HFF-Myc (cell line): ENCODE results near the gene RGL1.

Experiments
- DNase-seq: peaks from one replicate; pipeline ENCODE4 v3.0.0-alpha.2; 2011; ENCODE audit warnings: low read depth; ENCODE audit errors: extremely low read depth
- H3K4me3 ChIP-seq: replicated peaks from 2 replicates; pipeline ENCODE4 v1.5.1; 2011; ENCODE audit warnings: low read depth, mild to moderate bottlenecking, control low read depth, low read length
- CTCF ChIP-seq: IDR thresholded peaks from 2 replicates; pipeline ENCODE4 v1.5.1; 2012; ENCODE audit warnings: mild to moderate bottlenecking, low read depth, low read length, control low read depth; ENCODE audit errors: missing control alignments

Gene RGL1

GRCh38 chr1:183777328-183777727 is 27.6 kb upstream of the RGL1 start:
- TF ChIP-seq CTCF = no peak
- no peak for DNase-seq
- no peak overlapping the region for H3K4me3 ChIP-seq

- DNase-seq = no peak
- no peak for TF ChIP-seq CTCF
These were observed 26.9 kb upstream of the RGL1 start for GRCh38 chr1:183778045-183778444.

GRCh38 chr1:183778568-183779433 is 26.1 kb upstream of the RGL1 start:
- no peak overlapping the region for H3K4me3 ChIP-seq
- TF ChIP-seq CTCF = no peak
- no peak for DNase-seq

More at GRCh38 chr1:183778045-183778444, 26.9 kb upstream of the RGL1 start:
- H3K4me3 ChIP-seq = no peak overlapping the region

GRCh38 chr1:183780159-183780558 is 24.8 kb upstream of the RGL1 start:
- no peak for TF ChIP-seq CTCF
- DNase-seq = no peak
- H3K4me3 ChIP-seq = no peak overlapping the region

- TF ChIP-seq CTCF = no peak
- no peak overlapping the region for H3K4me3 ChIP-seq
- DNase-seq = no peak
These were observed 24.2 kb upstream of the RGL1 start for GRCh38 chr1:183780757-183781156.

- no peak for TF ChIP-seq CTCF
- H3K4me3 ChIP-seq = no peak overlapping the region
- no peak for DNase-seq
These were observed 21.6 kb upstream of the RGL1 start for GRCh38 chr1:183783342-183783741.
